Stimulated activated CD8-positive, alpha-beta memory T cell treated with anti-CD3 and anti-CD28 coated beads, Interleukin-4, amount 100 ng/mL, for 48 hours (primary cell): ENCODE results near the gene CFL1.

Source experiments
- DNase-seq: peaks from one replicate; pipeline ENCODE4 v3.0.0-alpha.2; 2020

CFL1 gene

GRCh38 chr11:65869643-65870306 is 11.8 kb upstream of the CFL1 start:
- no peak for DNase-seq

- no peak for DNase-seq
These were observed 10.9 kb upstream of the CFL1 start for GRCh38 chr11:65868907-65869306.

DNA sequence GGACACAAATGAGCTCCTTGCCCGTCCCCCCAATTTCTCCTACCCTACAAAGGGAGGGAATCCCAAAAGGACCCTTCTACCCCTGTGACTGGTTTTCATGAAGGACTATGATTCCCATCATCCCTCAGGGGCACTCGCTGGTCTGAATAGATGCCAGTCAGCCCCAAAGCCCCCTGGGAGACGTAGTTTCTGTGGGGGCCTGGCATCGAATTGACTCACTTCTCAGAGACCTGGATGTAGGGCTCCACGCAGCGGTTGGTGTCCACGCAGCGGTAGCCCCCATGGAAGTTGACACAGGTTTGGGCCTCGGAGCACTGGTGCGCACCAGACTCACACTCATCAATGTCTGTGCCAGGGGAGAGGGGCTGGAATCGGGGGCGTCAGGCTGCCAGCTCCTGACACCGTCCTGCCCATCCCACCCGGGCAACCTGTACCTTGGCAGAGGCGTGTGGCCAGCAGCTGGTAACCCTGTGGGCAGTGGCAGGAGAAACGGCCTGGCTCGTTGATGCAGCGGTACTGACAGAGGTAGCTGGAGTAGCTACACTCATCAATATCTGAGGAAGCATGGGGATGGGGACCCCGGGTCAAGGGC is 10.2 kb upstream of the CFL1 start:
- DNase-seq: no peak

- peak; percentile 67 for DNase-seq
These were observed 9.5 kb upstream of the CFL1 start for GRCh38 chr11:65867284-65868071.

- no peak for DNase-seq
These were observed 8.7 kb upstream of the CFL1 start for GRCh38 chr11:65866509-65867283.

GRCh38 chr11:65865550-65866172 is 7.7 kb upstream of the CFL1 start:
- no peak for DNase-seq

GRCh38 chr11:65864706-65865471 is 6.9 kb upstream of the CFL1 start:
- DNase-seq: no peak

GRCh38 chr11:65863889-65864705 is 6.1 kb upstream of the CFL1 start:
- no peak for DNase-seq

- DNase-seq: peak; percentile 18
These were observed 5.2 kb upstream of the CFL1 start for GRCh38 chr11:65862941-65863888.

DNA sequence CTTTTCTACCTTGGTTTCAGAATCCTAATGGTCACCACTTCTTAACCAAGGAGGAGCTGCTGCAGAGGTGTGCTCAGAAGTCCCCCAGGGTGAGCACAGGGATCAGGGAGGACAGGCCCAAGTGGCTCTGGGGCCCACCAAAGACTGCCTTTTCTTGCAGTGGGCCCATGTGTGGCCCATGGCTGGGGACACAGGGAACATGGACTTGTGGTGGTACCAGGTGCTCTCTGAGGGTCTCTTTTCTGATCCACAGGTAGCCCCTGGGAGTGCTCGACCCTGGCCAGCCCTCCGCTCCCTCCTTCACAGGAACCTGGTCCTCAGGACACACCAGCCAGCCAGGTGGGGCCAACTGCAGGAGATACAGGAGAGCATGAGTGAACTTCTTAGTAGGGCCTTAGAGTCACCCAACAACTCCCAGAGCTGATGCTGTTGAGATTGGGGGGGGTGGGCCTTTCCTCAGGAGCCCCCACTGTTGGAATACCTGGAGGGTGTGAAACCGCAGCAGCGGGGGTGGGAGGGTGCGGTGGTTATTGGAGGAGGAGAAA is 4.3 kb upstream of the CFL1 start:
- peak; percentile 19 for DNase-seq

- DNase-seq: peak; percentile 22
These were observed 3.7 kb upstream of the CFL1 start for GRCh38 chr11:65861533-65862183.

GRCh38 chr11:65861165-65861505 is 3.2 kb upstream of the CFL1 start:
- DNase-seq: no peak

- DNase-seq: peak; percentile 98
These were observed 2.5 kb upstream of the CFL1 start, which contains the start of gene MUS81 for GRCh38 chr11:65860278-65861164. TSS of gene MUS81 (plus strand) at chr11:65860433. CDS start at chr11:65860754, 321 bp downstream.

GRCh38 chr11:65859812-65860277 is 1.9 kb upstream of the CFL1 start:
- peak; percentile 69 for DNase-seq

- peak; percentile 99 for DNase-seq
These were observed 1.3 kb upstream of the CFL1 start for GRCh38 chr11:65859095-65859811.

- no peak for DNase-seq
These were observed 704 bp upstream of the CFL1 start for GRCh38 chr11:65858681-65859087.

GRCh38 chr11:65857500-65857852 is 504 bp downstream of the CFL1 start:
- peak; percentile 71 for DNase-seq
